Spleen (tissue), 11 donors: ENCODE results near the gene ZNF10. TPM values are rescaled to one million over a fixed set of nuclear protein-coding genes. Genes with fewer than 3 reads are reported as not detected.

Source experiments
- DNase-seq: peaks from one replicate; pipeline ENCODE4 v3.0.0-alpha.2; 2020
- H3K27ac ChIP-seq, 8 donors: fragments of 200-600 bp; sonication (generic) in 7 of 8; 1 replicate in 4 of 8; 2 replicates in 4 of 8; pipeline versions ENCODE4 v1.5.0 to v1.8.0; 2016 to 2021; ENCODE audit warnings: inconsistent platforms in 4 of 8, mild to moderate bottlenecking in 4 of 8, moderate library complexity in 1 of 8
- H3K27me3 ChIP-seq, 7 donors: fragments of 200-600 bp; sonication (generic) in 6 of 7; replicated peaks in 1 of 7; 1 replicate in 4 of 7; 2 replicates in 3 of 7; pipeline versions ENCODE4 v1.5.0 to v1.8.0; 2016 to 2021; ENCODE audit warnings: inconsistent platforms in 3 of 7, mild to moderate bottlenecking in 1 of 7
- H3K36me3 ChIP-seq, 6 donors: fragments of 200-600 bp; sonication (generic) in 5 of 6; 1 replicate in 4 of 6; 2 replicates in 2 of 6; pipeline versions ENCODE4 v1.5.0 to v1.8.0; 2016 to 2021; ENCODE audit warnings: inconsistent platforms in 2 of 6
- H3K4me1 ChIP-seq, 6 donors: fragments of 200-600 bp; sonication (generic) in 5 of 6; 1 replicate in 3 of 6; 2 replicates in 3 of 6; pipeline versions ENCODE4 v1.5.0 to v1.8.0; 2016 to 2021; ENCODE audit warnings: inconsistent platforms in 3 of 6
- H3K4me3 ChIP-seq, 8 donors: fragments of 200-600 bp; sonication (generic) in 7 of 8; 1 replicate in 4 of 8; 2 replicates in 4 of 8; pipeline versions ENCODE4 v1.5.0 to v1.8.0; 2016 to 2021; ENCODE audit warnings: inconsistent platforms in 4 of 8, mild to moderate bottlenecking in 4 of 8, moderate library complexity in 2 of 8
- H3K9me3 ChIP-seq, 8 donors: fragments of 200-600 bp; sonication (generic) in 7 of 8; 1 replicate in 4 of 8; 2 replicates in 4 of 8; pipeline versions ENCODE4 v1.5.0 to v1.8.0; 2016 to 2021; ENCODE audit warnings: inconsistent platforms in 4 of 8
- POLR2A ChIP-seq, 3 donors: fragments of 450-650 bp; IDR thresholded peaks; one replicate each; pipeline ENCODE4 v1.5.1; 2017; ENCODE audit warnings: antibody characterized with exemption in 3 of 3, mild to moderate bottlenecking in 1 of 3
- POLR2AphosphoS5 ChIP-seq, 3 donors: sonication (generic); formaldehyde crosslinking; IDR thresholded peaks; one replicate each; pipeline ENCODE4 v1.5.1; 2017; ENCODE audit warnings: antibody characterized with exemption in 3 of 3
- WGBS, 5 donors: extraction: QIAGEN DNeasy Blood & Tissue Kit in 3 of 5; methylation state at CpG; one replicate each; pipeline versions ENCODE4 v1.1.5 to v1.1.7; 2013 to 2018; 5-methylcytosine and 5-hydroxymethylcytosine counted together
- intact Hi-C: fragments of 100-400 bp; cut with DNase I; formaldehyde crosslinking; loops from one replicate; pipeline ENCODE4 v1.15.0; 2023; ENCODE audit warnings: low total_unique reads
- polyA plus RNA-seq, 3 donors: library from polyadenylated mRNA; stranded (reverse); fragments of 200-250 nt; gene quantifications; one replicate each; pipeline ENCODE4 v1.2.1, GENCODE V29; 2013
- total RNA-seq, 7 donors: library from RNA; depleted of rRNA in 3 of 7; stranded (reverse); fragments of >200 nt in 3 of 7; fragmentation: NEBNext Ultra II Directional in 4 of 7; extraction: Animal tissue kit (Norgen Biotek cat#: 25700) in 4 of 7; gene quantifications; one replicate each; pipeline versions ENCODE4 v1.1.0 to v1.2.1, GENCODE V29; 2016 to 2021
- TF ChIP-seq, protein P1 (sequence below), 11 experiments: fragments of 200-600 bp in 7 of 11; fragments of 450-650 bp in 4 of 11; sonication (generic) in 4 of 11; IDR thresholded peaks in 8 of 11; conservative IDR thresholded peaks in 3 of 11; 1 replicate in 7 of 11; 2 replicates in 4 of 11; pipeline versions ENCODE4 v1.4.0 to v1.8.0; 2016 to 2021; ENCODE audit warnings: antibody characterized with exemption in 11 of 11, inconsistent platforms in 4 of 11, mild to moderate bottlenecking in 1 of 11
- donor health status: healthy with polysubstance abuse.
- donor health status: DM: no; HTN: no; CAD: no; lungs with moderate emphysema.
- donor health status: DM: no; HTN: no; CAD: no.
- donor health status: Bipolar disorder and iron deficiency.
- donor health status: healthy.
- donor health status: DM: no; HTN: no; CAD: no.
- donor health status: DM: yes; HTN: yes; CAD: no.

ZNF10 gene
- total and polyA plus RNA-seq, 10 donors = 3.3 to 22.1 (median 9.0) TPM

DNA sequence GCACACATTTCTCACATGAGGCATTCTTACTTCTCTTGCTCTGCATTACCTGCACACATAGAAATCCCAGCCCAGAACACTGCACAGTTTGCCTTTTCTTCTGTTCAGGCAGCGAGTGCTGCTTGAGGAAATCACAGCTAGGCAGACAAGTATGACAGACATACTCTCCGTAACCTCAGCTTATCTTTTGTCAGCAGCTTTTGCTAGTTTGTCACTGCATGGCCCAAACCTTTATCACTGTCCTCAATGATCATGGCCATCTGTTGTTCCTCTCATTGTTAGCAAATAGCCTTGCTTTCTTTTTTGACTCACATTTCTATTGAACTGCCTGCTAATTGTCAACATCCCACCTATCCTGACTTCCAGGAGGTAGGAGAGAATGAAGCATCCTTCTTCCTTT is 5.3 kb downstream of the ZNF10 start:
- no peaks in the 10 kb centered on the region for H3K27me3 ChIP-seq
- peaks cover 0 to 13% (median 8%) of the 10 kb centered on the region in 6 donors for H3K4me1 ChIP-seq
- H3K4me3 ChIP-seq = no peak overlapping the region
- WGBS, 5 donors = 90 to 98% (median 96%) methylated on average over 2 of the region's 2 CpGs
- no peak overlapping the region for H3K27ac ChIP-seq
- H3K36me3 ChIP-seq = peaks cover 9 to 92% (median 55%) of the 10 kb centered on the region in 6 donors
- peaks cover 37 to 99% (median 92%) of the 10 kb centered on the region in 8 donors for H3K9me3 ChIP-seq
- no peak for TF ChIP-seq POLR2A (IDR thresholded peaks at IDR 0.05)
- TF ChIP-seq, protein P1, sequence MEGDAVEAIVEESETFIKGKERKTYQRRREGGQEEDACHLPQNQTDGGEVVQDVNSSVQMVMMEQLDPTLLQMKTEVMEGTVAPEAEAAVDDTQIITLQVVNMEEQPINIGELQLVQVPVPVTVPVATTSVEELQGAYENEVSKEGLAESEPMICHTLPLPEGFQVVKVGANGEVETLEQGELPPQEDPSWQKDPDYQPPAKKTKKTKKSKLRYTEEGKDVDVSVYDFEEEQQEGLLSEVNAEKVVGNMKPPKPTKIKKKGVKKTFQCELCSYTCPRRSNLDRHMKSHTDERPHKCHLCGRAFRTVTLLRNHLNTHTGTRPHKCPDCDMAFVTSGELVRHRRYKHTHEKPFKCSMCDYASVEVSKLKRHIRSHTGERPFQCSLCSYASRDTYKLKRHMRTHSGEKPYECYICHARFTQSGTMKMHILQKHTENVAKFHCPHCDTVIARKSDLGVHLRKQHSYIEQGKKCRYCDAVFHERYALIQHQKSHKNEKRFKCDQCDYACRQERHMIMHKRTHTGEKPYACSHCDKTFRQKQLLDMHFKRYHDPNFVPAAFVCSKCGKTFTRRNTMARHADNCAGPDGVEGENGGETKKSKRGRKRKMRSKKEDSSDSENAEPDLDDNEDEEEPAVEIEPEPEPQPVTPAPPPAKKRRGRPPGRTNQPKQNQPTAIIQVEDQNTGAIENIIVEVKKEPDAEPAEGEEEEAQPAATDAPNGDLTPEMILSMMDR (IDR thresholded peaks at IDR 0.05 in 8 of 11, conservative IDR thresholded peaks at IDR 0.05 in 3 of 11) = no peak
- TF ChIP-seq POLR2AphosphoS5 (IDR thresholded peaks at IDR 0.05) = no peak
- no peak for DNase-seq
- intact Hi-C loops = no loop called here

DNA sequence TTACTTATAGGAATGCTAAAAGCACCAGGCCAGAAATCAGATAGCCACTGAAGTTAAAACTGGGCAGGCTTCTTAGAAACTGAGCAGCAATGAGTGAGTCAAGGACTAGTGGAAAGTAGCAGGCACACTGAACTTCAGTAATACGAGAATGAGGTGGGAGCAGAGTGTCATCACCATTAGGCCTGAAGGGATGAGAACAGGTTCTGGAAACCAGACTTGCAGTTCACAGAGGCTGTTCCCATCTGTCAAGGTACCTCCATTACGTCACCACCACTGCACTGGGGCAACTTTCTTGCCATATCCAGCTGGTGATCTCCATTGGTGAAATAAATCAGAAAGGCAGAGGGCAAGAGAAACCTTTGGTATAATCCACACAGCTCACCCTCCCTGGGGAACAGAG is 15.6 kb downstream of the ZNF10 start:
- Histone ChIP-seq H3K4me3 (peak overlapping the region in 1 of 8 donors; percentile 5), H3K27me3 (no peaks in the 10 kb centered on the region), H3K4me1 (no peaks in the 10 kb centered on the region), H3K9me3 (peaks cover 27 to 100% (median 100%) of the 10 kb centered on the region in 8 donors), H3K27ac (no peak overlapping the region), H3K36me3 (peaks cover 23 to 98% (median 72%) of the 10 kb centered on the region in 6 donors)
- no peak for TF ChIP-seq POLR2A (IDR thresholded peaks at IDR 0.05)
- TF ChIP-seq, protein P1 (IDR thresholded peaks at IDR 0.05 in 8 of 11, conservative IDR thresholded peaks at IDR 0.05 in 3 of 11) = no peak
- no peak for TF ChIP-seq POLR2AphosphoS5 (IDR thresholded peaks at IDR 0.05)
- 81 to 96% (median 92%) methylated on average over 2 of the region's 2 CpGs for WGBS, 5 donors
- DNase-seq = no peak
- intact Hi-C loops = no loop called here

DNA sequence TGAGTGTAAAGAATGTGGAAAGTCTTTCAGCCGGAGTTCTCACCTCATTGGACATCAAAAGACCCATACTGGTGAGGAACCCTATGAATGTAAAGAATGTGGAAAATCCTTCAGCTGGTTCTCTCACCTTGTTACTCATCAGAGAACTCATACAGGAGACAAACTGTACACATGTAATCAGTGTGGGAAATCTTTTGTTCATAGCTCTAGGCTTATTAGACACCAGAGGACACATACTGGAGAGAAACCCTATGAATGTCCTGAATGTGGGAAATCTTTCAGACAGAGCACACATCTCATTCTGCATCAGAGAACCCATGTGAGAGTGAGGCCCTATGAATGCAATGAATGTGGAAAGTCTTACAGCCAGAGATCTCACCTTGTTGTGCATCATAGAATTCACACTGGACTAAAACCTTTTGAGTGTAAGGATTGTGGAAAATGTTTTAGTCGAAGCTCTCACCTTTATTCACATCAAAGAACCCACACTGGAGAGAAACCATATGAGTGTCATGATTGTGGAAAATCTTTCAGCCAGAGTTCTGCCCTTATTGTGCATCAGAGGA is 25.8 kb downstream of the ZNF10 start:
- intact Hi-C loops = no loop called here
- no peaks in the 10 kb centered on the region for H3K27me3 ChIP-seq
- no peak for TF ChIP-seq POLR2AphosphoS5 (IDR thresholded peaks at IDR 0.05)
- no peak for TF ChIP-seq POLR2A (IDR thresholded peaks at IDR 0.05)
- TF ChIP-seq, protein P1 (IDR thresholded peaks at IDR 0.05 in 8 of 11, conservative IDR thresholded peaks at IDR 0.05 in 3 of 11) = no peak
- H3K4me1 ChIP-seq = no peaks in the 10 kb centered on the region
- H3K27ac ChIP-seq = no peak overlapping the region
- peaks cover 20 to 78% (median 69%) of the 10 kb centered on the region in 6 donors for H3K36me3 ChIP-seq
- H3K9me3 ChIP-seq = peaks cover 57 to 100% (median 100%) of the 10 kb centered on the region in 8 donors
- no peak for DNase-seq
- 92 to 98% (median 96%) methylated on average over 2 of the region's 2 CpGs for WGBS, 5 donors
- peak overlapping the region in 1 of 8 donors; percentile 24 for H3K4me3 ChIP-seq

DNA sequence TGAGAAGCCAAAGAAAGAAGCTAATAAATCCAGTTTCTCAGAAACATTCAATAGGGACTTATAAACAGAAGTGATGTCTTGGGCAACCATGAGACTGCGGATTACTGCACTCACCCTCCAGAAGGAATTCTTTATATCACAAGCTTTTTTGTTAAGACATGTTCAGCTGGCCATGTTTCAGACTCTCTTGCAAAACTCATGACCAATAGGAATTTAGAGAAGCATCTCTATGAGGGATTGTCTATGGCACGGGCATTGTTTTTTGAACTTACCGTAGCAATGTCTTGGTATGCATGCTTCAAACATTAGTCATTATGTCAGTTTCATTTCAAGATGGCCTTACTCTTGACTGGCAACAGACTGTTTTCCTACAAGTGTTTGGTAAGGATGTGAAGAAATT is 35.3 kb downstream of the ZNF10 start:
- TF ChIP-seq POLR2A (IDR thresholded peaks at IDR 0.05) = no peak
- TF ChIP-seq POLR2AphosphoS5 (IDR thresholded peaks at IDR 0.05) = no peak
- TF ChIP-seq, protein P1 (IDR thresholded peaks at IDR 0.05 in 8 of 11, conservative IDR thresholded peaks at IDR 0.05 in 3 of 11) = no peak
- no peak overlapping the region for H3K27ac ChIP-seq
- no peak overlapping the region for H3K4me3 ChIP-seq
- 85 to 94% (median 93%) methylated on average over 3 of the region's 3 CpGs for WGBS, 5 donors
- no peak for DNase-seq
- H3K27me3 ChIP-seq = no peaks in the 10 kb centered on the region
- peaks cover 25 to 100% (median 100%) of the 10 kb centered on the region in 8 donors for H3K9me3 ChIP-seq
- no peaks in the 10 kb centered on the region for H3K4me1 ChIP-seq
- intact Hi-C loops = no loop called here
- H3K36me3 ChIP-seq = no peaks in the 10 kb centered on the region
